BE2C (cell line): ENCODE data around the gene AKAP13.

ENCODE experiments used
- DNase-seq: peaks from one replicate; pipeline ENCODE4 v3.0.0-alpha.2; 2020
- H3K27me3 ChIP-seq: fragments of 250-450 bp; sonication (Bioruptor Pico); 2 replicates; pipeline ENCODE4 v1.5.1; 2020; ENCODE audit warnings: mild to moderate bottlenecking
- H3K36me3 ChIP-seq: fragments of 250-450 bp; sonication (Bioruptor Pico); 2 replicates; pipeline ENCODE4 v1.5.1; 2020; ENCODE audit warnings: mild to moderate bottlenecking
- H3K4me1 ChIP-seq: fragments of 250-450 bp; sonication (Bioruptor Pico); 2 replicates; pipeline ENCODE4 v1.5.1; 2020
- H3K4me3 ChIP-seq: 2 replicates; pipeline ENCODE4 v1.5.1; 2011; ENCODE audit warnings: low read depth, low read length
- H3K9me3 ChIP-seq: fragments of 250-450 bp; sonication (Bioruptor Pico); 2 replicates; pipeline ENCODE4 v1.5.1; 2020
- CTCF ChIP-seq: IDR thresholded peaks from 2 replicates; pipeline ENCODE4 v1.5.1; 2012; ENCODE audit warnings: mild to moderate bottlenecking, low read depth, low read length

The AKAP13 gene

GRCh38 chr15:85769182-85769900 is 388.9 kb downstream of the AKAP13 start:
- no peaks in the 10 kb centered on the region for H3K36me3 ChIP-seq
- peaks cover 6% of the 10 kb centered on the region for H3K4me1 ChIP-seq
- H3K9me3 ChIP-seq, result no peaks in the 10 kb centered on the region
- no peaks in the 10 kb centered on the region for H3K27me3 ChIP-seq
- TF ChIP-seq CTCF, result no peak
- DNase-seq, result no peak
- H3K4me3 ChIP-seq, result no peak overlapping the region

GRCh38 chr15:85770096-85771041 is 390.0 kb downstream of the AKAP13 start:
- DNase-seq, result no peak
- Histone ChIP-seq H3K4me3 (no peak overlapping the region), H3K4me1 (no peaks in the 10 kb centered on the region), H3K27me3 (no peaks in the 10 kb centered on the region), H3K36me3 (no peaks in the 10 kb centered on the region), H3K9me3 (no peaks in the 10 kb centered on the region)
- TF ChIP-seq CTCF, result no peak

- Histone ChIP-seq H3K9me3 (no peaks in the 10 kb centered on the region), H3K4me1 (no peaks in the 10 kb centered on the region)
These were observed 390.9 kb downstream of the AKAP13 start for GRCh38 chr15:85771271-85771670.

GRCh38 chr15:85771781-85772445 is 391.5 kb downstream of the AKAP13 start:
- DNase-seq, result no peak
- Histone ChIP-seq H3K4me1 (no peaks in the 10 kb centered on the region), H3K9me3 (no peaks in the 10 kb centered on the region), H3K27me3 (no peaks in the 10 kb centered on the region), H3K4me3 (no peak overlapping the region), H3K36me3 (no peaks in the 10 kb centered on the region)
- TF ChIP-seq CTCF, result no peak

More at GRCh38 chr15:85771271-85771670, 390.9 kb downstream of the AKAP13 start:
- DNase-seq, result no peak
- no peaks in the 10 kb centered on the region for H3K36me3 ChIP-seq
- TF ChIP-seq CTCF, result no peak
- H3K4me3 ChIP-seq, result no peak overlapping the region
- H3K27me3 ChIP-seq, result no peaks in the 10 kb centered on the region

- Histone ChIP-seq H3K9me3 (no peaks in the 10 kb centered on the region), H3K4me1 (no peaks in the 10 kb centered on the region), H3K27me3 (no peaks in the 10 kb centered on the region), H3K4me3 (no peak overlapping the region), H3K36me3 (no peaks in the 10 kb centered on the region)
- TF ChIP-seq CTCF, result no peak
- DNase-seq, result no peak
These were observed 392.3 kb downstream of the AKAP13 start for GRCh38 chr15:85772668-85773067.
